ENCODE data around the gene APH1A. TPM values are rescaled to one million over a fixed set of nuclear protein-coding genes. Genes with fewer than 3 reads are reported as not detected.

APH1A gene
- polyA plus RNA-seq, 2 of the 4 experiments (the other 2 are of a cell fraction), result 109 to 118 TPM

DNA sequence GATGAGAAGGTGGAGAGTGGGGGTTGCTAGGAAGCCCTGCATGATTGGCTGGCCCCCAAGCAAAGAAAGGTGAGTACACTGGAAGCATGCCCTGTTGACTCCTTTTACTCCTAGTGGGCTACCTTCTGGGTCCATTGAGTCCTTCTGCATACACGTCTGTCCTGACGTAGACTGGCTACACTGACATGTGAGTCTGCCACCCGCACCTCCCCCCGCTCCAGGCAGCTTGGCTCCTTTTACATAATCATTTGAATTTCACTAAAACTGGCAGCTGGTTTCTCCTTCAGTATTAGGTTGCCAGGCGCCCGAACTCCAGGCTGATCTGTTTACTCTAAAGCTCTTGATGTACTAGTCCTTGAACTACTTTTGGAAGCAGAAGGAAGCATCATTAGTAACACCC is 33.5 kb upstream of the APH1A start:
- ChIA-PET POLR2A (interaction anchor here (0.5 kb wide), 1 partner anchor 36 kb away, joined by 3 read pairs; no protein-coding TSS in a partner anchor), CTCF (interaction anchor here (0.8 to 1.1 kb wide), 2 partner anchors 46 to 77 kb away, joined by 3 read pairs; no protein-coding TSS in a partner anchor)
- TF ChIP-seq, protein P1, sequence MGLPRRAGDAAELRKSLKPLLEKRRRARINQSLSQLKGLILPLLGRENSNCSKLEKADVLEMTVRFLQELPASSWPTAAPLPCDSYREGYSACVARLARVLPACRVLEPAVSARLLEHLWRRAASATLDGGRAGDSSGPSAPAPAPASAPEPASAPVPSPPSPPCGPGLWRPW (IDR thresholded peaks at IDR 0.05), result no peak
- TF ChIP-seq, protein P2, sequence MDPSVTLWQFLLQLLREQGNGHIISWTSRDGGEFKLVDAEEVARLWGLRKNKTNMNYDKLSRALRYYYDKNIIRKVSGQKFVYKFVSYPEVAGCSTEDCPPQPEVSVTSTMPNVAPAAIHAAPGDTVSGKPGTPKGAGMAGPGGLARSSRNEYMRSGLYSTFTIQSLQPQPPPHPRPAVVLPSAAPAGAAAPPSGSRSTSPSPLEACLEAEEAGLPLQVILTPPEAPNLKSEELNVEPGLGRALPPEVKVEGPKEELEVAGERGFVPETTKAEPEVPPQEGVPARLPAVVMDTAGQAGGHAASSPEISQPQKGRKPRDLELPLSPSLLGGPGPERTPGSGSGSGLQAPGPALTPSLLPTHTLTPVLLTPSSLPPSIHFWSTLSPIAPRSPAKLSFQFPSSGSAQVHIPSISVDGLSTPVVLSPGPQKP (IDR thresholded peaks at IDR 0.05; ENCODE audit: low read depth, low read length), result no peak
- TF ChIP-seq POLR2AphosphoS2 (conservative IDR thresholded peaks at IDR 0.05; ENCODE audit: low read length) (no peak), PHF8 (IDR thresholded peaks at IDR 0.05; ENCODE audit: borderline replicate concordance, low read depth) (no peak), JUNB (IDR thresholded peaks at IDR 0.05) (no peak), FOSB (CRISPR knock-in tag; IDR thresholded peaks at IDR 0.05) (no peak), GATA3 (IDR thresholded peaks at IDR 0.05; ENCODE audit: borderline replicate concordance) (no peak), EHMT2 (IDR thresholded peaks at IDR 0.05; ENCODE audit: low read depth) (no peak), CBX8 (IDR thresholded peaks at IDR 0.05) (no peak)
- TF ChIP-seq, protein P3, sequence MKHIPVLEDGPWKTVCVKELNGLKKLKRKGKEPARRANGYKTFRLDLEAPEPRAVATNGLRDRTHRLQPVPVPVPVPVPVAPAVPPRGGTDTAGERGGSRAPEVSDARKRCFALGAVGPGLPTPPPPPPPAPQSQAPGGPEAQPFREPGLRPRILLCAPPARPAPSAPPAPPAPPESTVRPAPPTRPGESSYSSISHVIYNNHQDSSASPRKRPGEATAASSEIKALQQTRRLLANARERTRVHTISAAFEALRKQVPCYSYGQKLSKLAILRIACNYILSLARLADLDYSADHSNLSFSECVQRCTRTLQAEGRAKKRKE (CRISPR knock-in tag; IDR thresholded peaks at IDR 0.05; ENCODE audit: low read depth), result no peak
- FAIRE-seq, result no peak
- 93% methylated on average over 6 of the region's 6 CpGs for WGBS (ENCODE audit: missing lambda C conversion rate)
- no peak for DNase-seq (ENCODE audit: low read depth in 1 of 2, low spot score in 1 of 2)
- peak; percentile 24 to 26; a peak in 2 of 6 replicates for ATAC-seq
- H3K4me3 ChIP-seq, result no peak overlapping the region
- H3K4me1 ChIP-seq, result no peaks in the 10 kb centered on the region
- H3K9me3 ChIP-seq, result no peaks in the 10 kb centered on the region
- H3K27ac ChIP-seq, result no peak overlapping the region
- no peak overlapping the region for H3K4me2 ChIP-seq

DNA sequence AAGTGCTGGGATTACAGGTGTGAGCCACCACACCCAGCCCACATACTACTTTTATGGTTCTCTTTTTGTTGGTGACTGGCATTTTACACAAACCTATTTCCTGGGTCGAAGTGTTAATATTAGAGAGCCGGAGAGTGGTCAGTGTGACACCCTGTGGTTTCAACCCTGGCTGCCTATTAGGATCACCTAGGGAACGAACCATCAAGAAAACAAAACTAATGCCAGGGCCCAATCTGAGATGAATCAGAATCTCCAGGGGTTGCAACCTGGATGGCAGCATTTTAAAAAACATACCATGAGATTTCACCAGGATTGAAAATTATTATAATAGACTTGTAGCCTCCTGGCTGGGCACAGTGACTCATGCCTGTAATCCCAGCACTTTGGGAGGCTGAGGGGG is 30.9 kb upstream of the APH1A start:
- no peak for DNase-seq (ENCODE audit: low read depth in 1 of 2, low spot score in 1 of 2)
- peaks cover 9% of the 10 kb centered on the region for H3K4me1 ChIP-seq
- H3K9me3 ChIP-seq, result no peaks in the 10 kb centered on the region
- FAIRE-seq, result no peak
- ChIA-PET CTCF (interaction anchor here (0.7 to 1.4 kb wide), 2 partner anchors 18 to 250 kb away, joined by 3 to 6 read pairs; partner anchors contain the start of genes ADAMTSL4 and CIART), POLR2A (no interaction called here)
- no peak for ATAC-seq
- H3K4me3 ChIP-seq, result no peak overlapping the region
- 94% methylated on average over 3 of the region's 3 CpGs for WGBS (ENCODE audit: missing lambda C conversion rate)
- no peak overlapping the region for H3K4me2 ChIP-seq
- no peak overlapping the region for H3K27ac ChIP-seq
- TF ChIP-seq KDM5A (IDR thresholded peaks at IDR 0.05), result no peak
- TF ChIP-seq CEBPB (IDR thresholded peaks at IDR 0.05), result no peak
- no peak for TF ChIP-seq SMC3 (IDR thresholded peaks at IDR 0.05)
- no peak for TF ChIP-seq CBX2 (IDR thresholded peaks at IDR 0.05; ENCODE audit: borderline replicate concordance, low read depth)
- TF ChIP-seq NFE2L2 (conservative IDR thresholded peaks at IDR 0.05; ENCODE audit: low read length), result no peak
- TF ChIP-seq, protein P4, sequence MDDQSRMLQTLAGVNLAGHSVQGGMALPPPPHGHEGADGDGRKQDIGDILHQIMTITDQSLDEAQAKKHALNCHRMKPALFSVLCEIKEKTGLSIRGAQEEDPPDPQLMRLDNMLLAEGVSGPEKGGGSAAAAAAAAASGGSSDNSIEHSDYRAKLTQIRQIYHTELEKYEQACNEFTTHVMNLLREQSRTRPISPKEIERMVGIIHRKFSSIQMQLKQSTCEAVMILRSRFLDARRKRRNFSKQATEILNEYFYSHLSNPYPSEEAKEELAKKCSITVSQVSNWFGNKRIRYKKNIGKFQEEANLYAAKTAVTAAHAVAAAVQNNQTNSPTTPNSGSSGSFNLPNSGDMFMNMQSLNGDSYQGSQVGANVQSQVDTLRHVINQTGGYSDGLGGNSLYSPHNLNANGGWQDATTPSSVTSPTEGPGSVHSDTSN (IDR thresholded peaks at IDR 0.05), result no peak
- TF ChIP-seq, protein P5, sequence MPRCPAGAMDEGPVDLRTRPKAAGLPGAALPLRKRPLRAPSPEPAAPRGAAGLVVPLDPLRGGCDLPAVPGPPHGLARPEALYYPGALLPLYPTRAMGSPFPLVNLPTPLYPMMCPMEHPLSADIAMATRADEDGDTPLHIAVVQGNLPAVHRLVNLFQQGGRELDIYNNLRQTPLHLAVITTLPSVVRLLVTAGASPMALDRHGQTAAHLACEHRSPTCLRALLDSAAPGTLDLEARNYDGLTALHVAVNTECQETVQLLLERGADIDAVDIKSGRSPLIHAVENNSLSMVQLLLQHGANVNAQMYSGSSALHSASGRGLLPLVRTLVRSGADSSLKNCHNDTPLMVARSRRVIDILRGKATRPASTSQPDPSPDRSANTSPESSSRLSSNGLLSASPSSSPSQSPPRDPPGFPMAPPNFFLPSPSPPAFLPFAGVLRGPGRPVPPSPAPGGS (IDR thresholded peaks at IDR 0.05), result no peak
- TF ChIP-seq CBX8 (IDR thresholded peaks at IDR 0.05), result no peak
- no peak for TF ChIP-seq HEYL (CRISPR knock-in tag; IDR thresholded peaks at IDR 0.05)
- no peak for TF ChIP-seq NR3C1 (IDR thresholded peaks at IDR 0.05)
- no peak for TF ChIP-seq HDAC2 (IDR thresholded peaks at IDR 0.05)
- no peak for TF ChIP-seq RCOR1 (IDR thresholded peaks at IDR 0.05; ENCODE audit: low read depth, low read length)
- TF ChIP-seq SREBF2 (IDR thresholded peaks at IDR 0.05), result no peak
- TF ChIP-seq TFCP2L1 (CRISPR knock-in tag; IDR thresholded peaks at IDR 0.05), result no peak

Data from A549 (cell line).